SK-N-SH treated with all-trans-retinoic acid at 6 μM for 48 hours (cell line): ENCODE measurements around the gene PI16.

ENCODE experiments used
- ATAC-seq: fragments of 200-7000 bp; cut with Tn5 transposase; 3 replicates; pipeline ENCODE4 v1.9.1; 2020; ENCODE audit warnings: mild to moderate bottlenecking, moderate library complexity
- ARNTL ChIP-seq: fragments of 450-650 bp; formaldehyde crosslinking; IDR thresholded peaks from 2 replicates; pipeline ENCODE4 v1.5.0; 2020; ENCODE audit warnings: low read depth, mild to moderate bottlenecking, moderate library complexity, borderline replicate concordance
- BACH2 ChIP-seq: fragments of 250-450 bp; sonication (Bioruptor Pico); IDR thresholded peaks from 2 replicates; pipeline ENCODE4 v1.9.0; 2021; ENCODE audit warnings: mild to moderate bottlenecking, borderline replicate concordance
- CSDC2 ChIP-seq: fragments of 250-450 bp; sonication (Bioruptor Pico); IDR thresholded peaks from 2 replicates; pipeline ENCODE4 v1.5.0; 2020; ENCODE audit warnings: mild to moderate bottlenecking, moderate library complexity
- CSRNP3 ChIP-seq: fragments of 250-450 bp; sonication (Bioruptor Pico); IDR thresholded peaks from 2 replicates; pipeline ENCODE4 v1.5.1; 2021; ENCODE audit warnings: mild to moderate bottlenecking, moderate library complexity
- ESRRG ChIP-seq: fragments of 250-450 bp; sonication (Bioruptor Pico); IDR thresholded peaks from 2 replicates; pipeline ENCODE4 v1.6.1; 2021; ENCODE audit warnings: mild to moderate bottlenecking
- GLIS3 ChIP-seq: fragments of 250-450 bp; sonication (Bioruptor Pico); IDR thresholded peaks from 2 replicates; pipeline ENCODE4 v1.5.0; 2020; ENCODE audit warnings: mild to moderate bottlenecking, moderate library complexity
- ISL1 ChIP-seq: fragments of 250-450 bp; sonication (Bioruptor Pico); IDR thresholded peaks from 2 replicates; pipeline ENCODE4 v2.1.2; 2022; ENCODE audit warnings: mild to moderate bottlenecking, moderate library complexity
- OSR1 ChIP-seq: fragments of 250-450 bp; sonication (Bioruptor Pico); IDR thresholded peaks from 2 replicates; pipeline ENCODE4 v1.8.0; 2022; ENCODE audit warnings: moderate library complexity, mild to moderate bottlenecking, inconsistent platforms
- PATZ1 ChIP-seq: fragments of 250-450 bp; sonication (Bioruptor Pico); IDR thresholded peaks from 2 replicates; pipeline ENCODE4 v1.8.0; 2020; ENCODE audit warnings: mild to moderate bottlenecking, moderate library complexity, borderline replicate concordance
- POU6F1 ChIP-seq: fragments of 250-450 bp; sonication (Bioruptor Pico); IDR thresholded peaks from 2 replicates; pipeline ENCODE4 v1.8.0; 2021; ENCODE audit warnings: low read depth, mild to moderate bottlenecking, moderate library complexity, borderline replicate concordance
- RARB ChIP-seq: fragments of 250-450 bp; sonication (Bioruptor Pico); IDR thresholded peaks from 2 replicates; pipeline ENCODE4 v1.8.0; 2021; ENCODE audit warnings: mild to moderate bottlenecking, moderate library complexity
- SNAI2 ChIP-seq: fragments of 250-450 bp; sonication (Bioruptor Pico); IDR thresholded peaks from 2 replicates; pipeline ENCODE4 v1.5.0; 2020; ENCODE audit warnings: mild to moderate bottlenecking, moderate library complexity
- TOX ChIP-seq: fragments of 250-450 bp; sonication (Bioruptor Pico); IDR thresholded peaks from 2 replicates; pipeline ENCODE4 v1.8.0; 2021; ENCODE audit warnings: mild to moderate bottlenecking, moderate library complexity, borderline replicate concordance
- ZC3H10 ChIP-seq: fragments of 250-450 bp; sonication (Bioruptor Pico); IDR thresholded peaks from 2 replicates; pipeline ENCODE4 v1.5.1; 2021; ENCODE audit warnings: mild to moderate bottlenecking, moderate library complexity
- ZFP3 ChIP-seq: fragments of 250-450 bp; sonication (Bioruptor Pico); IDR thresholded peaks from 2 replicates; pipeline ENCODE4 v1.5.0; 2020; ENCODE audit warnings: mild to moderate bottlenecking, moderate library complexity
- ZFP30 ChIP-seq: fragments of 450-650 bp; formaldehyde crosslinking; IDR thresholded peaks from 2 replicates; pipeline ENCODE4 v1.5.0; 2022; ENCODE audit warnings: mild to moderate bottlenecking, moderate library complexity
- ZNF565 ChIP-seq: fragments of 450-650 bp; formaldehyde crosslinking; conservative IDR thresholded peaks from 2 replicates; pipeline ENCODE4 v1.5.0; 2020; ENCODE audit warnings: low read depth, mild to moderate bottlenecking, moderate library complexity
- ZNF70 ChIP-seq: fragments of 450-650 bp; formaldehyde crosslinking; IDR thresholded peaks from 2 replicates; pipeline ENCODE4 v1.5.0; 2020; ENCODE audit warnings: mild to moderate bottlenecking, moderate library complexity
- ZNF8 ChIP-seq: fragments of 450-650 bp; formaldehyde crosslinking; IDR thresholded peaks from 2 replicates; pipeline ENCODE4 v1.5.0; 2020; ENCODE audit warnings: mild to moderate bottlenecking, moderate library complexity

The PI16 gene

GRCh38 chr6:36998723-36999038, 44.1 kb downstream of the PI16 start:
- no peak for TF ChIP-seq RARB
- TF ChIP-seq, all 23 proteins: peak for 0
- ATAC-seq = no peak

DNA sequence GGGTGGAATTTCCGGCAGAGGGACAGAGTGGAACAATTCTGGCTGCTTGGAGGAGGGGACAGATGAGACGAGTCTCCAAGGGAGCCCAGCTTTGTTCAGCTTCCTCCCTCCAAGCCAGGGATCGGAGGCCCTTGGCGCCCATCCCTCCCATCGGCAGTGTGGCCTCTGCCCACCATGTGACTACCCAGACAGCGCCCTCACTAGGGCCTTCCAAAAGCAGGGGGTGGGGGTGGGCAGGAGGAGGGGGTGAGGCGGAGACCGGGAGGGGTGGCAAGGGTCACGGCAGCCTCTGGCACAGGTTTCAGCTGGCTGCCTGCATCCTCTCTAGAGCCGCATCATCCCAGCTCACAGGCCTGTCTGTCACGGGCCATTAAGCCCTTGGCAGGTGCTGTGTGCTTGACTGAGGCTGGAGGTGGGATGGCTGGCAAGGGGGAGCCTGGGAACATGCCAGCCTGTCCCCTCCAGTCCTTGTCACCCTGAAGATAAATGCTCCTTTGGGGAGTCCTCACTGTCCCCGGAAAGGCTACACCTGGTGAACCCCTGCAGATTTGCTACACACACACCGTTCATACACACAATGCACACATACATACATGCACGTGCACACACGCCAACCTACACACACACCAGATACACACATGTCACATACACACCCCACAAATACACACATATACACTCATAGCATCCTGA, 44.7 kb downstream of the PI16 start:
- TF ChIP-seq ISL1 = no peak
- no peak for TF ChIP-seq GLIS3
- no peak for TF ChIP-seq ZFP30 (CRISPR knock-in tag)
- TF ChIP-seq CSRNP3 (CRISPR knock-in tag) = no peak
- TF ChIP-seq OSR1 (CRISPR knock-in tag) = no peak
- TF ChIP-seq PATZ1 = no peak
- no peak for TF ChIP-seq CSDC2 (CRISPR knock-in tag)
- no peak for TF ChIP-seq ZNF8 (CRISPR knock-in tag)
- no peak for TF ChIP-seq ARNTL
- no peak for ATAC-seq

DNA sequence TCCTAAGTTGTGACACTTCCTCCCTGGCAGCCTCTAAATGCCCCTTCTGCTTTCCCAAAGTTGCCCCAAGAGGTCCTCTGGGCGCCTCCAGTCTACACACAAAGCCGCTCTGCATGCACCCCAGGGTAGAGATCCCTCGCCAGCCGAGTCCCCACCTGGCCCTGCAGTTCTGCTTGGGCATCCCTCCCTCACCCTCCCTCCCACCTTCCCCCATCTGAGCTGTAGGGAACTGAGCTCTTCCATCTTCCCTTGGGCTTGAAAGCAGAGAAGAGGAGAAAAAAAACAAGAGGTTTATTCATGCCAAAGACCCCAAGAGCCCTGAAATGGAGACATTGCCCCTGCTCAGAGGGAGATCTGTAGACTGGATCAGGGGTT, 45.2 kb downstream of the PI16 start:
- no peak for TF ChIP-seq POU6F1
- no peak for TF ChIP-seq CSRNP3 (CRISPR knock-in tag)
- TF ChIP-seq ZFP30 (CRISPR knock-in tag) = no peak
- TF ChIP-seq RARB = no peak
- TF ChIP-seq ZNF565 (CRISPR knock-in tag) = no peak
- TF ChIP-seq TOX (CRISPR knock-in tag) = no peak
- no peak for TF ChIP-seq BACH2
- TF ChIP-seq ZNF70 = no peak
- no peak for TF ChIP-seq CSDC2 (CRISPR knock-in tag)

DNA sequence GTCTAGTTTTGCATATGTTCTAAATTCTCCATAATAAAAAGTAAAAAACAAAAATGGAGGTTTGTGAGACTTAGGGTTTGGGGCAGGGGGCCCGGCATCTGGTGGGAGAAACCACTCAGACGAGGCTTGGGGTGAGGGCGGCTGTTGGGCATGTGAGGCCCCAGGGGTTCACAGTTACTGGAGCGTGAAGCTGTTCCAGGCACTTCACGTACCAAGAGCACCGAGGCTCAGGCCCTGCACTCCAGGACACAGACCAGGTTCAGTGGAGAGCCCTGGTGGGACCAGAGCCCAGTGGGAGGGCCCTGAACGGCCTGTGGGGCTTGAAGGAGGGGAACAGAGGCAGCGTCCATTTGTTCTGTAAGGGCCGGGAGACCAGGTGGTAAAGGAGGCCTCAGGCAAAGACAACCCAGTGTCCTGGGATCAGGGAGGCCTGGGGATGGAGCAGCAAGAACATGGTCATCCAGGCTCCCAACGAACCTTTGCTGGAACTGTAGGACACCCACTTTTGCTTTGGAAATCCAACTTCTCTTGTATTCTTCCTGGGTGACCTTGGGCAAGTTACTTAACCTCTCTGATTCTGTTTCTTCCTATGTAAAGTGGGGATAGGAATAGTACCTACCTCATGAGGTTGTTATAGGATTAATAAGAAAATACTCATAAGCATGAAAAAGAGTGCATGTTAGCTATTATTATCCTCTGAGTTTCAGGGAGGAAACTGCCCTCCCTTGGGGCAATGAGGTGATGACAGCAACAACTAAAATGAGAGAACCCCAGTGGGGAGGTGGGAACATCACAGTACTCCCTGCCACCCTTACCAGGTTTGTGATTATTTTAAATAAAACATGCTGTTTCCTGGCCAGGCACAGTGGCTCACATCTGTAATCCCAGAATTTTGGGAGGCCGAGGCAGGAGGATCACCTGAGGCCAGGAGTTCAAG, 49.8 kb downstream of the PI16 start:
- ATAC-seq = no peak
- no peak for TF ChIP-seq ZNF565 (CRISPR knock-in tag)
- TF ChIP-seq CSDC2 (CRISPR knock-in tag) = no peak
- no peak for TF ChIP-seq ISL1
- TF ChIP-seq ZNF70 = no peak
- no peak for TF ChIP-seq GLIS3
- TF ChIP-seq TOX (CRISPR knock-in tag) = no peak
- no peak for TF ChIP-seq ZFP3 (CRISPR knock-in tag)
- no peak for TF ChIP-seq ZC3H10 (CRISPR knock-in tag)
- TF ChIP-seq ESRRG (CRISPR knock-in tag) = no peak
- TF ChIP-seq SNAI2 (CRISPR knock-in tag) = no peak
- TF ChIP-seq POU6F1 = no peak
- TF ChIP-seq RARB = no peak
- TF ChIP-seq, all 23 proteins: peak for 0

More for the DNA sequence above, 45.2 kb downstream of the PI16 start:
- ATAC-seq = no peak
